Activated T-cell treated with anti-CD3 and anti-CD28 coated beads for 24 hours (primary cell): Measurements from ENCODE around the gene KRT76.

Experiments
- DNase-seq: peaks from one replicate; pipeline ENCODE4 v3.0.0-alpha.2; 2020; ENCODE audit warnings: low read depth

The KRT76 gene

DNA sequence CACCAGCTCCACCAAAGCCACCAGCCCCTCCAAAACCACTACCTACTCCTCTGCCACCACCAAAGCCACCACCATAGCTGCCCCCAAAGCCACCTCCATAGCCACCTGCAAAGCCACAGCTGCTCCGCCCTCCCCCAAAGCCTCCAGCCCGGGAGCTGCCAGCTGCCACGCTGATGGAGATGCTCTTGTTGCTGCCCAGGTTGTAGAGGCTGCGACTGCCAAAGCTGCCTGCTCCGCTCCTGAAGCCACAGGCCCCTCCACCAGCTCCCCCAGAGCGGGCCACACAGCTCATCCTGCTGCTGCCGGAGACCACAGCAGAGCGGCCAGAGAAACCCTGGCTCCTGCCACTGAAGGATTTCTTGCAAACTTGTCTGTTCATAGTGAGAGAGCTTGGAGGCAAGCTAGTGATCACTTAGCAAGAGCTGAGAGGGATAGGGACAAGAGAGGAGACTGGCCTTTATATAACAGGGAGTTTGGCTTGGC, at the start of gene KRT76:
TSS of gene KRT76 (minus strand) at position 433 of the 483 bp plus-strand sequence. CDS start at position 379, 54 bp downstream.
- DNase-seq: no peak

DNA sequence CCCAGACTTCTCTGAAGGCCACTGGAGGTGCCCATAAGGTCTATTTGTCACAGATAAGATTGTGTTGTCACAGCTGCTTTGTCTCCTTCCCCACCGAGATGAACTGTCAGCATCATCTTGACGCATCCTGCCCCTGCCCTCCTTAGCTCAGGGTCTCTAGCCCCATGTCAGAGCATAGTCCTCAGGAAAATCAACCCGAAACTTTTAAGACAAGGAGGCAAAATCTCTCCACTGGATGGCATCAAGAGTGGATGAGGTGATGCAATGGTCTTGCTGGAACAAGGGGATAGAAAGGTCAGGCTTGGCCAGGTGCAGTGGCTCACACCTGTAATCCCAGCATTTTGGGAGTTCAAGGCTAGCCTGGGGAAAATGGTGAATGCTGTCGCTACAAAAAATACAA, 48.8 kb upstream of the KRT76 start:
- no peak for DNase-seq

GRCh38 chr12:52824741-52825410, 47.7 kb upstream of the KRT76 start:
- no peak for DNase-seq

- no peak for DNase-seq
These were observed 46.8 kb upstream of the KRT76 start for GRCh38 chr12:52823761-52824450.

DNA sequence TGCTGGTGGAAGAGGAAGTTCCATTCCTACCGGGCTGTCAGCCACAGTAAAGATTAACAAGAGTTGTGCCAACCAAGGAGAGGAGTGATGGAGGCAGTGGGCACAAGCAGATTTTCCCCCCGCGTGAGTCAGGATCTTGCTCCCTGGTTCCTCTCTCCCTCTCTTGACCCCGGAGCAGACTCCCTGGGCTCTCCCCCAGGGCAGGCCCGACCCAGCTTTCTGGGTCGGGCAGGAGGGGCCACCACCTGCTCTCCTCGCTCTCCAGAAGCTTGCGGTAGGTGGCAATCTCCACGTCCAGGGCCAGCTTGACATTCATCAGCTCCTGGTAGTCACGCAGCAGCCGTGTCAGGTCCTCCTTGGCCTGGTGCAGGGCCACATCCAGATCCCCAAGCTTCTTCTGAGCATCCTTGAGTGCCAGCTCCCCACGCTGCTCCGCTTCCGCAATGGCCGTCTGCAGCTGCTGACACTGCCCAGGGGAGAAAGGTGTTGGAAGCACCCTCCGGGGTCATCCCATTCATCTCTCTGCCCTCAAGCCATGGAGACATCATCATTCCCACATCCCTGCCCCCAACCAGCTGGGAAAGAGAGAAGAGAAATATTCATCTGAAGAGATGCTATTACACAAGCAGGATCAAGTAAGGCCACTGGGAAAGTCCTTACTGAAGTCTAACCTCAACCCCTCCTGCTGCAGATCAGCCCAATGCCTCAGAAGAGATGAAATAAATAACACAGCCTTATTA, 45.8 kb upstream of the KRT76 start:
- DNase-seq: no peak

DNA sequence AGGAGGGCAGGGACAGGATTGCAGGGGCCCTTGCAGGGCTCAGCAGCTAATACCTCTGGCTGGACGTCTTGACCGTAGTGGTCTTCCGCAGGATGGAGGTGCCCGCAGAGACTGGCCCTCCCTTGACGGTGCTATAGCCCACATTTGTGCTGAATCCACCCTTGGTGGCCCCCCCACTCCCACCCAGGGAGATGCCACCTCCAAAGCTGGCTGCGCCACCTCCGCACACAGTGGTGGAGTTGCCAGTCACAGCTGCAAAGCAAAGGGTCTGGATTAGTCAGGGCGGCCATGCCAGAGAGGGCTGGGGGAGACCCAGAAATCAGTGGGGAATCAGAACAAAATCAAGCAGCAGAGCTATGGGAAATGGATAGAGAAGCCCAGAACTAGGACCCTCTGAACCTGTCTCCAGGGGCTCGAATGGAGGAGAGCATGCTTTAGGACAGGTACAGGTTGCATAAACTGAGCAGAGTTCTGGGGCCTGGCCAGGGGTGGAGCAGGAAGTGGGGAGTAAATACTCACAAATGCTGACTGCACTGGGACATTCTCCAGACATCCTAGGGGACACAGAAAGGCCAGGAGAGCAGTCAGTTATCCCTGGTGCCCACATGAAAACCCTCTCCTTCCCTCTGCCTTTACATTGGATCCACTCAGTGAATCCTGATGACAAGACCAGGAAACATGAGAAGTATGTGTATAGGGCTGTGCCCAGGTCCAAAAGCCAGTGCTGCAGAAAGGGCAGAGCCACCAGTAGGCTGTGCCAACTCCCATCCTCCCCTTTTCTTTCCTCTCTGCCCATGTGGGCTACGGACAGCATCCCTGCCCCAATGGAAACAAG, 44.9 kb upstream of the KRT76 start:
- no peak for DNase-seq

GRCh38 chr12:52821071-52821730, 44.1 kb upstream of the KRT76 start:
- no peak for DNase-seq

DNA sequence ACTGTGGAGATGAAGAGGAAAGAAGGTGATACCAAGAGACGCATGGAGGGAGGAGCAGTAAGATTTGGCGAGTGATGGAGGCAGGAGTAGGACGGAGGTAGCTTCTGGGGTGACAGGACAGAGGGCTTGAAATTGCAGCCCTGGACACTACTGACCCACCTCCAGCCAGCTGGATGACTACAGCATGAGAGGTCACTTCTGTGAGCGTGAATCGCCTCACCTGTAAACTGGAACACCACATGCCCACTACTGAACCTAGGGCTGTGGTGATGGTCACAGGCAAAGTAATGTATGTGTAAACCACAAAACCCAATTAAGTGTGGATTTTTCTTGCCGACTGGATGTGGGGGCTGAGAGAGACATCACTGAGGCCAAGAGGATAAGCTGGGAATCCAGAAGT, 43.4 kb upstream of the KRT76 start:
- DNase-seq: no peak

GRCh38 chr12:52819731-52820510, 42.8 kb upstream of the KRT76 start:
- DNase-seq: no peak

DNA sequence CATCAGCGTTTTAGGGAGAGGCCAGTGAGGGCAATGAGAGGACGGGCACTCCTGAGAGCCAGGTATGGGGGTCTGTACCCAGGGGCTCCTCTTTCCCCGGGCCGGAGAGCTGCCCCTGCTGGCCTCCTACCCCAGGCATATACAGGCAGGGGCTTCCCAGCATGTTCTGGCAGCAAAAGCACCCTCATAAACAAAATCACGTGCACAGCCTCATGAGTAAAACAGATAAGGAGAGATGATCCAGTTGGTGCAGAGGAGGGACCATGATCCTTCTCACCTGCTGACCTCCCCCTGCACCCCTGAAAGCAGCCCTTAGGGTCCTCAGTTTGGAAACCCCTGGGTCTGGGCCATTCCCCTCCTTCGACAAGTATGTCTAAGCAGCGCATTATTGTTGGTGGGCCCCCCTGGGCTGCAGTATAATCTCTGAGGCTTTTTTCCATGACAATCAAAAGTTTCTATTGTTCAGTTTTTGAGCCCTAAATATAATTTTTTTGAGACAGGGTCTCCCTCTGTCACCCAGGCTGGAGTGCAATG, 41.8 kb upstream of the KRT76 start:
- DNase-seq: no peak

DNA sequence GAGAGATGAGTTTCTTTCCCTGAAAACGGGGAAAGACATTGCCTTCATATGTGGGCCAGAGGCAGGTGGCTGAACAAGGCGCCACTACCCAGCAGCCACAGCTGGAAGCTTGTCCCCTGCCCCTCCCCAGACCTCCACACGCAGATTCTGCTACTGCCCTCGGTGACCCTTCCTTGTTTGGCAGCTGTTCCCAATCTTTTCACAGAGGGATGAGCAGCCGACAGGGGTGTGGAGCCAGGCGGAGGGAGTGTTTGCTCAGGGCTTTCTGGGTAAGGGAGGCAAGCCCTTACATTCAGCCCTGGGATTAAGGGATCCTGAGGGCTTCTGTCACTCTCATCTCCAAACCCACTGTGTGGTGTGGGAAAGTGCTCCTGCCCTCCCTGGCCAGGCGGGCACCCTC, 41.2 kb upstream of the KRT76 start:
- no peak for DNase-seq

- DNase-seq: no peak
These were observed 40.6 kb upstream of the KRT76 start for GRCh38 chr12:52817699-52818238.

GRCh38 chr12:52817003-52817698, 40.0 kb upstream of the KRT76 start:
- DNase-seq: no peak

DNA sequence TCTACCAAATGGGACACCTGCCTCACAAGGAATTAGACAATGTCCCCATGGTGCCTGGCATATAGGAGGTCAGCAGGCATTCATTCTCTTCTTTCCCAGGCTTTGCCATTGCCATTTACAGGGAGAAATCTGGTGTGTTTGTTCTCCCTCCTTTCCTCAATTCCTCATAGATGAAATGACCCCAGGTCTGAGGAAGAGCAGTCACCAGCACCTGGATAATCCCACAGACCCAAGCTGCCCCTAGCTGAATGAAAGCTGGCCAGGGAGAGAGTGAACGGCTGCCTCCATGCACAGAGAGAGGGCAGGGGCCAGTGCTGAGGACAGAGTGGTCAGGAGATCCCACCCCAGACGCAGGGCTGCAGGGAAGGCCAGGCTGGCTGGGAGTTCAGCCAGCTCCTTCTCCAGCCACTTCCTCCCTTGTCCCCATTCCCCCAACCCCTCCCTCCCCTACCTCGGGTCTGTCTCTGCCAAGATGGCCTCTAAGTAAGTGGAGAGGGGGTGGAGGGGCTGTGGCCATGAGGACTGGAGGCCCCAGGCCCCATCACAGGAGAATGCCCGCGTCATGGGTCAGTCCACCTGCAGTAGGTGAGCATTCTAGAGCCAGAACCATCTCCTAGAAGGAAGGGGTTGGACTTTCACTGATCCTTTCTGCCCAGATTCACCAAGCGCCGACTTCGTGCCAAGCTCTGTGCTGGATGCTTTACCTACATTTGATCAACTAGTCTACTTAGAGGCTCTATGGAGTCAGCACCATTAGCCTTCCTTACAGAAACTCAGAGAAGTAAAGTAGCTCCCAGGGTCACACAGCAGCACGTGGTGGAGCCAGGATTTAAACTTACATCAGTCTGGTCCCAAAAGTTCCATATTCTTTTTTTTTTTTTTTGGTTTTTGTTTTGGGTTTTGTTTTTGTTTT, 38.8 kb upstream of the KRT76 start:
- no peak for DNase-seq

- no peak for DNase-seq
These were observed 38.0 kb upstream of the KRT76 start for GRCh38 chr12:52815161-52815560.

- no peak for DNase-seq
These were observed 37.6 kb upstream of the KRT76 start for GRCh38 chr12:52814710-52815155.

GRCh38 chr12:52813885-52814709, 37.0 kb upstream of the KRT76 start, which contains the start of gene KRT4:
KRT4 (minus strand) TSS chr12:52814116; CDS start chr12:52814058, 58 bp downstream.
- no peak for DNase-seq
